Mucosa of descending colon (tissue), 3 donors: ENCODE measurements around the gene OIP5. TPM values are rescaled to one million over a fixed set of nuclear protein-coding genes. Genes with fewer than 3 reads are reported as not detected.
A peak's percentile ranks its signal among the peaks of the same experiment; 100 is the strongest.
"Not testable (repeated sequence)": the region's sequence is repeated elsewhere in the genome, so short reads cannot be mapped to it uniquely, and the experiment has no call there.

Experiments
- ATAC-seq: fragments of 200-7000 bp; cut with Tn5 transposase; one replicate; pipeline ENCODE4 v1.9.1; 2020; ENCODE audit warnings: mild to moderate bottlenecking, moderate library complexity
- DNase-seq, 3 donors: peaks; one replicate each; pipeline ENCODE4 v3.0.0-alpha.2; 2020
- H3K36me3 ChIP-seq: fragments of 200-600 bp; one replicate; pipeline ENCODE4 v1.8.0; 2021; ENCODE audit warnings: low read depth, mild to moderate bottlenecking
- H3K4me1 ChIP-seq: fragments of 200-600 bp; one replicate; pipeline ENCODE4 v1.8.0; 2021; ENCODE audit warnings: low read depth, mild to moderate bottlenecking
- H3K4me3 ChIP-seq: fragments of 200-600 bp; one replicate; pipeline ENCODE4 v1.8.0; 2021; ENCODE audit warnings: mild to moderate bottlenecking
- H3K9me3 ChIP-seq: fragments of 200-600 bp; one replicate; pipeline ENCODE4 v1.8.0; 2021; ENCODE audit warnings: mild to moderate bottlenecking
- intact Hi-C, 2 donors: fragments of 100-400 bp; cut with DNase I in 1 of 2; cut with micrococcal nuclease in 1 of 2; formaldehyde crosslinking; loops; one replicate each; pipeline versions ENCODE4 v1.11.0 to v1.11.1; 2022; cut with DNase I, micrococcal nuclease
- total RNA-seq, 3 donors: library from RNA; stranded (reverse); fragmentation: NEBNext Ultra II Directional in 2 of 3; extraction: Animal tissue kit (Norgen Biotek cat#: 25700) in 2 of 3; gene quantifications; one replicate each; pipeline versions ENCODE4 v1.2.1 to v1.2.4, GENCODE V29; 2021 to 2023
- TF ChIP-seq, protein P1 (sequence below): fragments of 200-600 bp; IDR thresholded peaks from one replicate; pipeline ENCODE4 v1.8.0; 2022; ENCODE audit warnings: antibody characterized with exemption, mild to moderate bottlenecking
- donor health status: DM: no; HTN: no; CAD: no; lungs with moderate emphysema.
- donor health status: DM: no; HTN: no; CAD: no.
- donor health status: DM: no; HTN: yes; CAD: no.

Gene OIP5
- total RNA-seq, 3 donors from 2014 or later = 1.5 to 7.1 (median 1.5) TPM

DNA sequence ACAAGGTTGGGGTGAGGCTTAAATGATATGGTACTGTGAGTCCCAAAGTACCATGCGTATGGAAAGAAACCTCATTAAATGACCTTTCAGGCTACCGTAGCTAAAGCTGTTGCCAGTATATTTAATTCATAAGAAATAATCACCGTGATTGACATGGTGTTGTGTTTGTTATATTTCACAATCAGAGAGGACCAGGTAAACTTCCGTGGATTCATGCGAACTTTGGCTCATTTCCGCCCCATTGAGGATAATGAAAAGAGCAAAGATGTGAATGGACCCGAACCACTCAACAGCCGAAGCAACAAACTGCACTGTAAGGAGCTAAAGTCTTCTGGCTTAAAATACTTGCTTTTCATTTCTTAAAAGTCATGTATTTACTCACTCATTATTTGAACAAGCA, 69.8 kb downstream of the OIP5 start:
- Histone ChIP-seq H3K4me3 (no peak overlapping the region), H3K9me3 (no peaks in the 10 kb centered on the region), H3K4me1 (peaks cover 18% of the 10 kb centered on the region), H3K36me3 (peaks cover 5% of the 10 kb centered on the region)
- DNase-seq (no peak), ATAC-seq (no peak)
- intact Hi-C loops = no loop called here
- TF ChIP-seq, protein P1, sequence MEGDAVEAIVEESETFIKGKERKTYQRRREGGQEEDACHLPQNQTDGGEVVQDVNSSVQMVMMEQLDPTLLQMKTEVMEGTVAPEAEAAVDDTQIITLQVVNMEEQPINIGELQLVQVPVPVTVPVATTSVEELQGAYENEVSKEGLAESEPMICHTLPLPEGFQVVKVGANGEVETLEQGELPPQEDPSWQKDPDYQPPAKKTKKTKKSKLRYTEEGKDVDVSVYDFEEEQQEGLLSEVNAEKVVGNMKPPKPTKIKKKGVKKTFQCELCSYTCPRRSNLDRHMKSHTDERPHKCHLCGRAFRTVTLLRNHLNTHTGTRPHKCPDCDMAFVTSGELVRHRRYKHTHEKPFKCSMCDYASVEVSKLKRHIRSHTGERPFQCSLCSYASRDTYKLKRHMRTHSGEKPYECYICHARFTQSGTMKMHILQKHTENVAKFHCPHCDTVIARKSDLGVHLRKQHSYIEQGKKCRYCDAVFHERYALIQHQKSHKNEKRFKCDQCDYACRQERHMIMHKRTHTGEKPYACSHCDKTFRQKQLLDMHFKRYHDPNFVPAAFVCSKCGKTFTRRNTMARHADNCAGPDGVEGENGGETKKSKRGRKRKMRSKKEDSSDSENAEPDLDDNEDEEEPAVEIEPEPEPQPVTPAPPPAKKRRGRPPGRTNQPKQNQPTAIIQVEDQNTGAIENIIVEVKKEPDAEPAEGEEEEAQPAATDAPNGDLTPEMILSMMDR = no peak

- DNase-seq, H3K4me3 ChIP-seq, ATAC-seq, H3K36me3 ChIP-seq, H3K9me3 ChIP-seq, intact Hi-C loops: not testable (repeated sequence)
- H3K4me1 ChIP-seq = peaks cover 20% of the 10 kb centered on the region
These were observed 71.5 kb downstream of the OIP5 start for GRCh38 chr15:41260924-41261323.

DNA sequence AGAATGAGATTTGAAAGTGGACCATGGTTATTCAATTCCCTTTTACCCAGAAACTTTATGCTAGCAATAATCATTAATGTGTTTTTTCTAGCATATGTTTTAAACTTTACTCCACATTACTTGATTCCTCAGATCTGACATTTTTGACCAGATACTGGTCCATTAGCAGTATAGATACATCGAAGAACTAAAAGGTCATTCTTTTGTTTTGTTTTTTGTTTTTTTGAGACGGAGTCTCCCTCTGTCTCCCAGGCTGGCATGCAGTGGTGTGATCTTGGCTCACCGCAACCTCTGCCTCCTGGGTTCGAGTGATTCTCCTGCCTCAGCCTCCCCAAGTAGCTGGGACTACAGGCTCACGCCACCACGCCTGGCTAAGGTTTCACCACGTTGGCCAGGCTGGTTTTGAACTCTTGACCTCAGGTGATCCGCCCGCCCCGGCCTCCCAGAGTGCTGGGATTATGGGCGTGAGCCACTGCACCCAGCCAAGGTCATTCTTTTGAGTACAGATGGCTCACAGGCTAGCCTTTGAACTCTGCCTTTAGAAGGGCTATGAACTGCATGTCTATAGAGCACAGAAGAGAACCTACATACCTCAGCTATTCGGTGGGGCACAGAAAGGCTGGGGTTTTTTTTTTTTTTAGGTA, 72.7 kb downstream of the OIP5 start:
- intact Hi-C loops = no loop called here
- TF ChIP-seq, protein P1 = no peak
- Histone ChIP-seq H3K9me3 (no peaks in the 10 kb centered on the region), H3K4me1 (peaks cover 20% of the 10 kb centered on the region), H3K36me3 (peaks cover 5% of the 10 kb centered on the region), H3K4me3 (no peak overlapping the region)
- DNase-seq (peak; percentile 69 to 81 (median 73)), ATAC-seq (peak; percentile 86)

Other genes with a start within 250 kb of the OIP5 start
- 10 to 100 TPM; 22.7 to 28.0 (median 26.3) TPM for gene INO80, start 216.3 kb downstream of the OIP5 start, total RNA-seq
- not detected for gene EXD1, start 101.8 kb downstream of the OIP5 start, total RNA-seq
- gene CHP1, start 101.3 kb downstream of the OIP5 start, total RNA-seq = 100 to 1,000 TPM; 233 to 461 (median 354) TPM
- 10 to 100 TPM in 1 of 3 donors, 1 to 10 TPM in 2; 3.8 to 31.5 (median 8.3) TPM for gene NUSAP1, start 290 bp upstream of the OIP5 start, total RNA-seq
- gene NDUFAF1, start 69.9 kb upstream of the OIP5 start, total RNA-seq = 10 to 100 TPM; 11.9 to 14.0 (median 12.1) TPM
- 10 to 100 TPM; 26.4 to 50.2 (median 33.1) TPM for gene RTF1, start 84.5 kb upstream of the OIP5 start, total RNA-seq
- gene ITPKA, start 161.3 kb upstream of the OIP5 start, total RNA-seq = 10 to 100 TPM; 18.3 to 57.5 (median 29.5) TPM
- 10 to 100 TPM in 2 of 3 donors, 1 to 10 TPM in 1; 5.5 to 23.3 (median 13.3) TPM for gene LTK, start 181.2 kb upstream of the OIP5 start, total RNA-seq
- gene RPAP1, start 211.7 kb upstream of the OIP5 start, total RNA-seq = 10 to 100 TPM; 25.1 to 32.7 (median 27.2) TPM
- 1 to 10 TPM; 1.9 to 8.5 (median 2.3) TPM for gene TYRO3, start 226.6 kb upstream of the OIP5 start, total RNA-seq